Midbrain (tissue), 1 donor: ENCODE data around the gene CES4A.
"Not testable (repeated sequence)": the region's sequence is repeated elsewhere in the genome, so short reads cannot be mapped to it uniquely, and the experiment has no call there.

Experiments
- DNase-seq: peaks from one replicate; lab custom pipeline; 2025; lab: John Stamatoyannopoulos, UW

The CES4A gene

GRCh38 chr16:66988197-66988788 lies at the start of gene CES4A:
TSS of gene CES4A (plus strand) at chr16:66988589. CDS start at chr16:66988773, 184 bp downstream.
- no peak for DNase-seq

GRCh38 chr16:66939366-66939765 lies 49.0 kb upstream of the CES4A start:
- DNase-seq: no peak

GRCh38 chr16:66940236-66940635 lies 48.2 kb upstream of the CES4A start:
- DNase-seq: no peak

- DNase-seq: no peak
Observed at GRCh38 chr16:66942981-66943380, 45.4 kb upstream of the CES4A start.

- DNase-seq: no peak
Observed at GRCh38 chr16:66943426-66944053, 44.8 kb upstream of the CES4A start.

GRCh38 chr16:66944054-66944441 lies 44.3 kb upstream of the CES4A start:
- no peak for DNase-seq

GRCh38 chr16:66944971-66945370 lies 43.4 kb upstream of the CES4A start:
- not testable (repeated sequence) for DNase-seq

GRCh38 chr16:66945939-66946338 lies 42.5 kb upstream of the CES4A start:
- DNase-seq: no peak

- DNase-seq: no peak
Observed at GRCh38 chr16:66946541-66946940, 41.8 kb upstream of the CES4A start.

- DNase-seq: no peak
Observed at GRCh38 chr16:66946974-66947301, 41.5 kb upstream of the CES4A start.

- DNase-seq: peak; percentile 89
Observed at GRCh38 chr16:66947302-66948065, 40.9 kb upstream of the CES4A start.

GRCh38 chr16:66948134-66948836 lies 40.1 kb upstream of the CES4A start:
- peak; percentile 16 for DNase-seq

GRCh38 chr16:66948837-66949225 lies 39.6 kb upstream of the CES4A start:
- DNase-seq: no peak

GRCh38 chr16:66949472-66949871 lies 38.9 kb upstream of the CES4A start:
- no peak for DNase-seq

- DNase-seq: no peak
Observed at GRCh38 chr16:66950437-66950836, 38.0 kb upstream of the CES4A start.

GRCh38 chr16:66950971-66951790 lies 37.2 kb upstream of the CES4A start:
- DNase-seq: no peak

- no peak for DNase-seq
Observed at GRCh38 chr16:66952430-66953110, 35.8 kb upstream of the CES4A start.

GRCh38 chr16:66953462-66954096 lies 34.8 kb upstream of the CES4A start:
- no peak for DNase-seq

GRCh38 chr16:66954097-66954659 lies 34.2 kb upstream of the CES4A start:
- peak; percentile 79 for DNase-seq

GRCh38 chr16:66955363-66956153 lies 32.8 kb upstream of the CES4A start:
- not testable (repeated sequence) for DNase-seq
